C4-2B (cell line): ENCODE measurements around the gene GPA33.

Experiments used
- CTCF ChIP-seq: fragments of 450-650 bp; conservative IDR thresholded peaks from 2 replicates; pipeline ENCODE4 v1.5.1; 2017; ENCODE audit warnings: mild to moderate bottlenecking
- ZFX ChIP-seq: fragments of 450-650 bp; IDR thresholded peaks from 2 replicates; pipeline ENCODE4 v1.6.1; 2017

GRCh38 chr1:167060141-167061072 is 29.8 kb downstream of the GPA33 start:
- TF ChIP-seq CTCF: no peak; the same call in 1 of the 2 replicates
- TF ChIP-seq ZFX: no peak
